HG03439 (cell line): Measurements from ENCODE around the gene GPRC5B.

Experiments used
- ATAC-seq: cut with Tn5 transposase; IDR thresholded peaks from one replicate; pipeline ENCODE4 v1.9.1; 2021; ENCODE audit warnings: mild to moderate bottlenecking, moderate library complexity; ENCODE audit not compliant: unreplicated experiment

Gene GPRC5B

DNA sequence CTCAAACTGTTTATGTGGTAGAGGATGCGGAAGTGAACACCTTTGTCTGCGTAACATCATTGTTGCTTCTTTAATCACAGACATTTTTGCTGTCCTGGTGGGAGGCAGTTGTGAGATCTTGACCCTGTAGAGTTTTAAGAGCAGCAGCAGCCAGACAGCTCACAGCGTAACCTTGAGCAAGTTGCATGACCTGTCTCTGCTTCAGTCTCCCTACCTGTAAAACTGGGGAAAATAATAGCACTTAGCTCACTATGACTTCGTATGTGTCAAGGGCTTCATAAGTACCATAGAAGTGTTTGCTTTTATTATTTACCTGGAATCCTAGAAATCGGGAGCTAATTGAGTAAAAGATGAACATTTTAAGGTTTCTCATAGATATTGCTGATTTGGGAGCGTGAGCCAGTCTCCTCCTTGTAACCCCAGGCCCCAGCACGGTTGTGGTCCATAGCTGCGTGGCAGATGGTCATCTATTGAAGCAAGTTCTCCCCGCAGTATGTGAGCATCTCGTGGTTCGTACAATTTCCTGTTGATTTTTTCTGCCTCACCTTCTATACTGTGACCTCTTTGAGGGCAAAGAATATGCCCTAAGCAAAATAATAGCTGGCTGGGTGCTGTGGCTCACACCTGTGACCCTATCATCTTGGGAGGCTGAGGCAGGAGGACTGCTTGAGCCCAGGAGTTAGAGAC lies 34.4 kb downstream of the GPRC5B start:
- no peak for ATAC-seq

DNA sequence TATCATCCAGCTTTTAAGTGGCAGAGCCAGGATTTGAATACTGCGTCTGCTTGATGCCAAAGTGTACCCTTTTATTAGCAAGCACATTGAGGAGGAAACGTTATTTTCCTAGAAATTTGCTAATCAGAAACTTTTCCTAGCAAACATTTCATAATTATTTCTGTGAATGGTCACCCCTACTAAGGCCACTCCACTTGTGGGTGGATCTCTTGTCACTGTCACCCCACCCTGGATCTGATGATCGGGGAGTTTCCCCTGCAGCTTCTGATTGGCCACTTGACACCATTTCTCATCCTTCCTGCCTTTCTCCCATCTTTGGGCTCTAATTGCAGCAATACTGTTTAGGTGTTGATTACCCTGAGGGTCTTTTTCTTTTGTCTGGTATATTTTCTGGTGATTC lies 35.9 kb downstream of the GPRC5B start:
- no peak for ATAC-seq

DNA sequence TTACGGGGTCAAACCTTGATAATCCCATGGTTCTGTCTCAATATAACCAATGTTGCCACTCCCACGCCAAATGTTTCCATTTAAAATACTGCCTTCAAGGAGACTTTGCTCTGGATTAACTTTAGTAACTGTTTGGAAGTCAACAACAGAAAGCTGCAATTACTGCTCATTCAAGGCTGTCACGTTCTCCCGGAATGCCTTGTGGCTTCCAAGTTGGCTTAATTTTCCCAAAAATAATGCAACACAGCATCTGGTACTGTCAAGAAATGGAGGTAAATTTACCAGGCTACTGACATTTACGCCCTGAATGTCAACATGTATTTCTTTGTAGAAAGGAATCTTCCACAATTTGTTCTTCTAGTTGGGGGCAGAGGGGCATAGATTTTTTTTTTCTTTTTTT lies 38.2 kb downstream of the GPRC5B start:
- no peak for ATAC-seq

DNA sequence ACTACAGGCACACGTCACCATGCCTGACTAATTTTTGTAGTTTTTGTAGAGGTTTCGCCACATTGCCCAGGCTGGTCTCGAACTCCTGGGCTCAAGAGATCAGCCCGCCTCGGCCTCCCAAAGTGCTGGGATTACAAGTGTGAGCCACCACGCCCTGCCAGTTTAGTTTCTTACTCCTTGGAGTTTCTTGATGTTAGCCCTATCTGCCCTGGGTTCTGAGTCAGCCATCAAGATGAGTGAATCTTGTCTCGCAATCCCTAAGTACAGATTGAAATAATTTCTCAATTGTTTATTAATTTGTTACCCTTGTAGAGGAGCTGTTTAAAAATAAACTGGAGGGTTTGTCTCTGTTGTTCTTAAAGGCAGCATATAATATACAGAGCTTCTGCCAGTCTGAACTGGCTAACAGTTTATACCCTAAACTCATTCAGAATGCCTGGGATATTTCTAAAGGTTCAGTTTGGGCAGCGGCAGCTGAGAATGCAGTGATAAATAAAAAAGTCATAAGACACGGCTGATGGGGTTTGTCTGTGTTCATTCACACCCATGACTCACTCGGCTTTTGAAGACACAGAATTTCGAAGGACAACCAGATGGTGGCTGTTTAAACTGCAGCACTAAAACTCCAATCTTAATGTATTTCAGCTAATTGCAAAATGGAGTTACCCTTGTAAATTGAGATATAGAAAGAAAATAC lies 39.6 kb downstream of the GPRC5B start:
- ATAC-seq, result no peak

DNA sequence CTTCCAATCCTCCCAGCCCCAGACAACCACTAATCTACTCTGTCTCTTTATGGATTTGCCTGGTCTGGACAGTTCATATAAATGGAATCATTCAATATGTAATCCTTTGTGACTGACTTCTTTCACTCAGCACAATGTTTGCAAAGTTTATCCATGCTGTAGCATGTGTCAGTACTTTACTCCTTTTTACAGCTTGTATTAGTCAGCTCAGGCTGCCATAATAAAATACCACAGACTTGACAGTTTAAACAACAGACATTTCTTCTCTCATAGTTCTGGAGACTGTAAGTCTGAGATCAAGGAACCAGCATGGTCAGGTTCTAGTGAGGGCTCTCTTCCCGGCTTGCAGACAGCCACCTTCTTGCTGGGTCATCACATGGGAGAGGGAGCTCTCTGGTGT lies 41.3 kb downstream of the GPRC5B start:
- ATAC-seq, result no peak

DNA sequence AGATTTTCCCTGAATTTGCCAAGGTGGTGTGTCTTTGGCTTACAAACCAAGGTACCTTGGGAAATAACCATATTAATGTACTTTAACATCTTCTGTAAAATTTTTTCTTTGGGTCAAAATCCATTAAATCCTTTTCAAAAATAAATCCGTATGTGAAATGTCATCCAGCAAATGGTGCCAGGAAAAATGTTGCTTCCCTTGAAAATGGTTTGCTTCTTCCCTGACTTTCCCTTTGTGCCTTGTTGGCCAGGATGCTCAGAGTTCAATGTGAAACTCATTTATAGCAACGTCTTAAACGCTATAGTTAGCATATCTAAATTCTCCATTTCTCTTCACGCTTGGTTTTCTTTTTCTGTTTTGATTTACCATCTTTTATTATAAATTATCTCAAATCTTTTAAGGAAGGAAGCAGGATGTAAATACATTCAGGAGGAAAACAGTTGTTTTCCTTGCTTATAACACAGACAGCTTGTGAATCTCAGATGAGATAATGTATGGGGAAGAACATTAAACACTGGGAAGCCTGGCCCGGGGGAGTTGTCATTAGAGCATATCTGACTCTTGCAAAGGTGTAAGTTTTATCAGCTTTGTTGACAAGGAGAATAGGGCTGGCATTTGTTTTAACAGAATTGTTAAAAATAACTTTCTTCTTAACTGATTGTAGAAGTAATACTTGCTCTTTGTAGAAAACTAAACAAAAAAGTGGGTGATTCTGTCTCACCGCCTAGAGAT lies 42.1 kb downstream of the GPRC5B start:
- no peak for ATAC-seq

DNA sequence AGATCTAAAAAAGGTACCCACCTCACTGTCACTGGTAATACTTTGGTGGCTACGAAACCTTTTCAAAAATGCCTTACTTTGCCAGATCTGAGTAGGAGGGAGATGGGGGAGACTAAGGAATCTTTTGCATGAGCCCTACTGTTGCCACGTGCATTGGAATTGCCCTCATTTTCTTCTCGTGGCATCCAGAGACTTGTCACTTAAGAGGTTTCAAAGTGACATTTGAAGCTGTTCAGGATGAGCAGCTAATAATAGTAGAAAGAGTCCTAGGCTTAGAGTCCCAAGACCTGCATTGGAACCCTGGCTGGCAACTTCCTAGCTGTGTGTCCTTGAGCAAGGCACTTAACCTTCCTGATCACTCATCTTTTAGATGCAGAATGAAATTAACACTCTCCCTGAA lies 43.5 kb downstream of the GPRC5B start:
- no peak for ATAC-seq

DNA sequence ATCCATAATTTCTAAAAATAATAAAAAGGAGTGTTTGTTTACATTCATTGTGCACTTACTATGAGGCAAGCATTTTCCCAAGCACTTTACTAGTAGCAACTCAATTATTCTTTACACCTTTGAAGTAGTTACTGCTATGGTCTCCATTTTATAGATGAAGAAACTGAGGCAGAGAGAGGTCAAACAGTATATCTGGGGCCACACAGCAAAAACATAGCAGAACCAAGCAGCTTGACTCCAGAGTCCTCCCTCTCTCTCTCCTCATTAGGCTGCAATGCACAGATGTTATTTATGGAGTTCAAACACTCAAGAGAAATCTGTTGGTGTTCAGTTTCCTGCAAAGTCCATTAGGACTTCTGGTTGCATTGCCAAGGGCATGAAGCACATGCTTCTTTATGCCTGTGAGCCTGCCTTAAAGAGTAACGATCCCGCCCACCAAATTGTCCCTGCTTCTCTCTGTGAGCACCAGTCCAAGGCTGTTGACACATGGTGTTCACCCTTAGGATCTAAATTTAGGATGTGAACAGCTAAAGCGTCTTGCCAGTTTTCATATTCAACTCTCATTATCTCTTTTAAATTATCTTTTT lies 44.0 kb downstream of the GPRC5B start:
- no peak for ATAC-seq

DNA sequence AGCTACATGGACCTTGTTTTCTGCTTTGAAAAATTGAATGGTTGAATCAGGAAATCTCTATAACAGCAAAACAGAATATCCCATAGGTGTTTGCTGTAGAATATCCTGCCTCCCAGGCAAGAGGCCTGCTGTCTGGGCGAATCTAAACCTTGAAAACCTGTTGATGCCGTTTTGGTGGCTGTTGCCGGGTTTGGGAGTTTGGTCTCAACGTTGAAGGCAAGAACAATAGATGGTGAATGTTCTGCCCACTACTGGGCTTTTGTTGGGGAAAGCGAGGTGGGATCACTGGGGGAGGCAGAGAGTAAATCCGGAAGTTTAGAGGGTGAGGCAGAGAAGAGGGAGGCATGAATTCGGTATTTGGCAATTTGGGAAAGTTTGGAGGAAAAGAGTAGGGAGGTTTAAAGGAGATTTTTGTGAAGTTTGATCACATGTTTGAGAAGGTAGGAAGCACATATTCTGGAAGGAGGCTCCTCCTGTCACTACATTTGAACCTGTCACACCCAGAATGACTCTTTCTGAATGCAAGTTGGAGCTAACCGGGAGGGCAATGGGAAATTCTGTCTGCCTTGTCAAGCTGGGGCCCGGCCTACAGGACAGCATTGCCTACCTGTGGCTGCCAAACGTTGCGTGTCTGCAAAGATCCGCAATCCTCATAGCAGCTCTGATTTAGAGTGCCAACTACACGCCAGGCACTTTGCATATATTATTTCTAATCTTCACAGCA lies 46.5 kb downstream of the GPRC5B start:
- no peak for ATAC-seq

DNA sequence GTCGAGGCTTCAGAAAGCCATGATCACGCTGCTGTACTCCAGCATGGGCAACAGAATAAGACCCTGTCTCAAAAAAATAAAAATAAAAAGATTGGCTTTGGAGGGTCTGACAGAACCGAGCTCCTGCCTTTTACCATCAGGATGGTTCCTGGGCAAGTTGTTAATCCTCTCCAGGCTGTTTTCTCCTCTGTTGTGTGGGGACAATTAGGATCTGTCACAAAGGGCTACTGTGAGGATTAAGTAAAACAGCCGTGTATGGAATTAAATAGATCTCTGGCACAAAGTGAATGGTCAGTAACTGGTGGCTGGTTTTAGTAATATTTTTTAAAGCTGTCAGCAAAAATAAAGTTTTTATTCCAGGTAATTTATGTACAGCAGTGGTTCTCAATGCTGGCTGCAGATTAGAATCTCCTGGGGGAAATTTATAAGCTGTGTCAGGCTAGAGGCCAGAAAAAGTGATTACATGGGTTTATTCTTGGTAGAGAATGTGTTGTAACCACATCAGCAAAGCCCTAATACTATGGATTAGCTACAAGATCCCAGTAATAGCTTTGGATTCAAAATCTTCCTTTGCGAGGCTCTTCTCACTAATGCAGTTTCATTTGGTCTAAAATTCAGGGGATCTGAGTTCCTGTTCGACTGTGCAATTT lies 47.2 kb downstream of the GPRC5B start:
- ATAC-seq, result no peak

DNA sequence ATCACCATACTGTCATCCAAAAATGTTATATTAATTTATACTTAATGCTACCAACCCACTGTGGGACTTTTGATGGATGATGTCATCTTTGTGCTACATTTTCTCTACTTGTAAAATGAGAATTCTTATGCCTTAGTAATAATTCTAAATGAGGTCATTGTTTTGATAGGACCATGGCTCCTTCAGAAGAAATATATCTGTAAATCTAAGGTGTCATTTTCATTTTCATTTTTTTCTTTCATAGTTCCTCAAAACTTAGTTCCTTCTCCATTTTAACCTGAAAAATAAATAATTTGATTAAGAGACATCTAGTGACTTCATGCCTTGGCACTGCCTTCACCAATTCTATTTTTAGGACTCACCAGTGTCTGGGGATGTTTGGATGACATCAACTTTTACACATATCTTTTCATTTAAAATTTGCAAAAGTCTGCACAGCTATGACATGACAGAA lies 48.7 kb downstream of the GPRC5B start:
- no peak for ATAC-seq

DNA sequence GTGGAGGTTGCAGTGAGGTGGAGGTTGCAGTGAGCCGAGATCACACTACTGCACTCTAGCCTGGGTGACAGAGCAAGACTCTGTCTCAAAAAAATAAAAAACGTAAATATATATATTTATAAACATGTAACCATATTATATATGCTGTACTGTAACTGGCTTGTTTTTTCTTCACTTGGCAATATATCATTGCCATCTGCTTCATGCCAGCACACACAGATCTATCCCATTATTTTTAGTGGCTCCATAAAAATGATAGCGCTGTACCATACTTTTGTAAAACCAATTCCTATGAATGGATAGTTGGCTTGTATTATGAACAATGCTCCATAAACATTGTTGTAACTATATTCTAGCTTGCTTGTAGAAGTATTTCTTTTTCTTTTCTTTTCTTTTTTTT lies 49.5 kb downstream of the GPRC5B start:
- ATAC-seq, result no peak

DNA sequence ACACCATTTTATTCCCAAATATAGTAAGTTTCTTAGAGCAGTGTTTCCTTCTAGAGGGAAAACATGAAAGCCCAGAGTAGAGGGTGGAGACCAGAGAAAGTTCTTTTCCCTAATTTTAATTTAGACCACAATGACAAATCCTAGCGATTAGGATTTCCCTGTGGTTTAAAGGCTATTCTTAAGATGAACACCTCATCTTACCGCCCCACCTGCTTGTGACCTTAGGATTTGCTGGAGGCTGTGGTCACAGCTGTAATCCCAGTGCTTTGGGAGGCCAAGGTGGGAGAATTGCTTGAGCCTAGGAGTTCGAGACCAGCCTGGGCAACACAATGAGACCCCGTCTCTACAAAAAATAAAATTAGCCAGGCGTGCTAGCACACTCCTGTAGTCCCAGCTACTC lies 51.1 kb downstream of the GPRC5B start:
- ATAC-seq, result no peak

DNA sequence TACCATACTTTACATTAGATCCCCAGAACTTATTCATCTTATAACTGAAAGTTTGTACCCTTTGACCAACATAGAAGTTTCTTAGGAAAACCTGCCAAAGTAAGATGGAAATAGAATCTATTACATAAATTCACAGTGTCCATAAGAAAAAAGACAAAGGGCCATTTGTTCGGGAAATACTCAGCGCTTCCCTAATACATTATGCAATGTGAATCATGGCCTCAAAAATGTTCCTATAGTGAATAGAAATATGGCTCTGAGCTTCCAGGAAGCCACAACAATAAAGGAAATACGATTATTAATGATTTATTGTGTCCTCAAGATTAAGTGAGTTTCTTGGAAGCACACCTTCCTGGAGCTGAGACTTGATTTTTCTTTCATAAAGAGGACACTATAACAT lies 51.5 kb downstream of the GPRC5B start:
- no peak for ATAC-seq

DNA sequence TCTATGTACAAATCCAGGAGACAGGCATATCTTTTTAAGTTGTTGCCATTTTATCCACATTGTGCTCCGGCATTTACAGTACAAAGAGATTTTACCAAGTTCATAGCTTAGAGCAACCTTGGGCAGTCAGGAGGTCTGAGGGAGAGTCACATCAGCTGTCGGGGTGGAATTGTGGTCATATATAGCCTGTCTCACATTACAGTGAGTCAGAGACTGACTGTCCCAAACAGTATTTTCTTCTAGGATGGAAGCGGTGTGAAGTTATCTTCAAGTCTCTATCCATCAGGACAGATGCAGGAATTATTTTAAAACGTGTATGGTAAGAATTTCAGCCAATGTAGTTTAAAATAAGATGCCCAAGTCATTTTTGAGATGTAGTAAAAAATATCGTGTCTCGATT lies 53.0 kb downstream of the GPRC5B start:
- no peak for ATAC-seq

DNA sequence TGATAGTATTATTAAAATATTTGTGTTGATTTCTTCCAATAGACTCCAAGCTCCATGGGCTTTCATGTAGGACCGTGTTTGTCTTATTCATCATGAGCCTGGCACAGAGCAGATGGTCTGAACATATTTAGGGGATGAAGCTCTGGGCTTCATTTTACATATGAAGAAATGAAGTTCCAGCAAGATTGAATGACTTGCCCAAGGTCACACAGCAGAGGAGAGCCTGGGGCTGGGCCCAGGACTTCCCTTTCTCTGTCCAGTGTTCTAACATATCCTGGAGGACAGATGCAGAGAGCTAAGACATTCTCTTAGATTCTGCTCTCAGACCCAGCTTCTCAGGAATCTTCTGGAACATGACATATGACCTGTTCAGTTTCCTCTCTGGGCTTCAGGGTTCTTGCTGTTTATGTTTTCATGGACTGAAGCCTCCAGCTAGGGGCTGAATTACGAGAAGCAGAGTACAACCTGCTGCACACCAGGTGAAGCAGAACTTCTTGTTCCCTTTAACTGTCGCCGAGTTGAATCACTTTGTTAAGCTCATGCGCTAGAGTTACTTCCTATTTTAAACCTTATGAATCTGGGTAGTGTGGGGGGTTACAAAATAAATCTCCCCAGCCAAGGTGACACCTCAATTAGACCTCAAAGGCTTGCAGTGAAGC lies 53.6 kb downstream of the GPRC5B start:
- no peak for ATAC-seq

DNA sequence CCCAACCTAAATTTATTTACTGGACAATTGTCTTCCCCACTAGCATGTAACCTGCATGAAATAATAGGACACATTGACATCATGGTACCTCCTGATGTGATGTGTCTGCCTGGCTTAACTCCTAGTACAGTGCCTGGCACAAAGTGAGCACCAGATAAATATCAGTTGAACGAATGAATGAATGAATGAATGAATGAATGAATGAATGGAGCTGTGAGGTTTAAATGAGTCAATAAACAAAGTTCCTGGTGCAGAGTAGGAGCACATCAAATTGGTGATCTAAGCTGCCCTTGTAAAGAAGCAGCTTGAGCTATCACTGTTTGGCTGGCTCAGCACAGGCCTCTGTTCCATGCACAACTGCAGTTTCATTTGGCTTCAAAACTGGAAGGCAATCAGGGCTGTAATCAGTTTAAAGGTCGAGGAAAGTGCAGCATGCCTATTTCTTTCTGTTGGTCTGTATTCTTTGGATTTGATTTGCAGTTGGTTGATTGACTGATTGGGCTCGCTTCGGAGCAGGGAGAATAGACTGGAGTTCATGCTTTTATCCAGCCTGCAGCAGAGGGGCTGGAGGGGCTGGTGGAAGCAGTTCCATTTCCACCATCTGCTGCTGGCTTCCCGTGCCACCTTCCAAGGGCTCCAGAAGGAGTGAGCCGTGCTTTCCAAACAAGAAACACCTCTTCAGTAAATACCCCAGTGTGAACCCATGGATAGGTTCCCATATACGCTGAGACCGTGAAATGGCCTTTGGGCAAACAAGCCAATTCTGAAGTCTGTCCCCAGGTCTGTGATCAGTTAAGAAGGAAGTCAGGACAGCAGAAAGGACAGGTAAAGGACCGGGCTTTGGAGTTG lies 54.6 kb downstream of the GPRC5B start:
- no peak for ATAC-seq

DNA sequence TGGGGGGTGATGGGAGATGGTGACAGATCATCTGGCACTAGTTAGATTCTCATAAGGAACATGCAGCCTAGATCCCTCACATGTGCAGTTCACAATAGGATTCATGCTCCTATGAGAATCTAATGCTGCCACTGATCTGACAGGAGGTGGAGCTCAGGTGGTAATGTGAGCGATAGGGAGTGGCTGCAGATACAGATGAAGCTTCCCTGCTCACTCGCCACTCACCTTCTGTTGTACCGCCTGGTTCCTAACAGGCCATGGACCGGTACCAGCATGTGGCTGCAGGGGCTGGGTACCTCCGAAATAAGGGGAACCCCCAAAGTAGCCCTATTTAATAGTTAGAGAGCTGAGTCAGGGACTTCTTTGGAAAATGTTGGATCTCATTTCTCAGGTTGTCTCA lies 60.4 kb downstream of the GPRC5B start:
- ATAC-seq, result no peak

DNA sequence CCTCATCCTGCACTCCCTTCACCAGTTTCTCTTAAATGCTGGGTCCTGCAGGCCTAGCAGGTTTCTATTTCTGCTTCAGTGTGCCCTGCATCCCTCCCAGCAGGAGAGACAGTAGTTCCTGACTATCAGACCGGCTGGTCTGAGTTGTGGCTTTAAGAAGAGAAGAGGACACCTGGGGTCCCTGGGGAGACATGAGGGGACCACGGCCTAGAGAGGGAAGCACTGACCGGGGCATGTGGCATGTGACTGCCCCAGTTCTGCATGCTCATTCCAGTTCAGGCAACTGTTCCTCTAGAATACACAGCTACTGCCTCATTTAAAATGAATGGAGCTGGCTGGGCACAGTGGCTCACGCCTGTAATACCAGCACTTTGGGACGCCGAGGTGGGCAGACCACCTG lies 61.3 kb downstream of the GPRC5B start:
- ATAC-seq, result no peak
